Measurements from ENCODE around the gene MORF4L2. TPM values are rescaled to one million over a fixed set of nuclear protein-coding genes. Genes with fewer than 3 reads are reported as not detected.
"Not testable (repeated sequence)": the region's sequence is repeated elsewhere in the genome, so short reads cannot be mapped to it uniquely, and the experiment has no call there.

MORF4L2 gene
- total RNA-seq, 3 donors from 2014 or later (not counting 1 experiment from before 2014, with no cell fraction given) = 136 to 227 (median 141) TPM

DNA sequence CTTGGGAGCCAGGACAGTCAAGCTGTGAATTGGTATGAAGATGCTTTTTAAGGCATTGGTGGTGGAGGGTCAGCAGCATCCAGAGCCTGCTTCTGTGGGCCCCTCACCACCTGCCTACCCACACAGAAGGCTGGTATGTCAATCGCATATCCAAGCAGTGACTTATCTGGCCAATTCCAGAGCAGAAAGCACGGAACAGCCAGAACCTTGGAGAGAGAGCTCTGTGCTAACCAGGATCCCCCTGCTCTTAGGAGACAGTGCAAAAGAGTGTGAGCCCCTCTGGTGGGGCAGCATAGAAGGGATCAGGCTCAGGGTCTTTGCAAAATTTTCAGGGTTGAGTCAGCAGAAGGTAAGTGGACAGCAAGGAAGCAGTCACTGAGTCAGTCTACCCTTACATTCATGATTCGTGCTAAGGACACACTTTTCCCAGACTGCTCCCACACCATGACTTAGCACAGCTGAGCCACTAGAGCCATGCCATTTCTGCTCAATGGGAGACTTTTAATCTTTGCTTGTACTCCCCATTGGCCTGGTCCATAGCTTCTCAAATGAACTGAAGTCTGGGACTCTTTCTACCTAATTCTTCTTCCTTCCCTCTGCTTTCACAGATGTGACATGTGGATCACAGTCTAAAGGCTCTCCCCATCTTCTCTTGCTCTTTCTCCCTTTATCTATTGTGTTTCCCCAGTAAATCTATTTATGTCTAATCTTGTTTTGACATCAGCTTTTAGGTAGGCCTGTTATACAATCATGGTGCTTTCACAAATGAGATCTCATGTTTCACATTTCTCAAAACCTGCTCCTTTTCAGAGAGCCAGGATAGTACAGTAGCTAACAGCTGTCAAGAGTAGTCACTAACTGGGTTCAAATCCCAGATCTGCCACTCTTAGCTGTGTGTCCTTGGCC, 20.0 kb downstream of the MORF4L2 start:
- Histone ChIP-seq H3K4me1 (ENCODE audit: control insufficient read depth, insufficient read depth, low read length) (no peaks in the 10 kb centered on the region), H3K36me3 (ENCODE audit: control insufficient read depth, insufficient read depth, low read length) (no peaks in the 10 kb centered on the region), H3K4me3 (ENCODE audit: low read length) (no peak overlapping the region), H3K27ac (ENCODE audit: low read length) (no peak overlapping the region), H3K27me3 (ENCODE audit: control insufficient read depth, insufficient read depth, low read length) (no peaks in the 10 kb centered on the region), H3K9me3 (ENCODE audit: control insufficient read depth, insufficient read depth, low read length) (no peaks in the 10 kb centered on the region)
- no peaks in the 10 kb centered on the region for H3K4me1 Mint-ChIP-seq
- no peaks in the 10 kb centered on the region for H3K36me3 Mint-ChIP-seq
- no peaks in the 10 kb centered on the region for H3K9me3 Mint-ChIP-seq
- 93% methylated on average over 3 of the region's 3 CpGs for WGBS (ENCODE audit: insufficient coverage)
- H3K4me3 Mint-ChIP-seq = no peak overlapping the region
- H3K27me3 Mint-ChIP-seq (ENCODE audit: low read depth in 2 of 2) = peaks cover 9 to 51% of the 10 kb centered on the region in 2 donors
- H3K27ac Mint-ChIP-seq = no peak overlapping the region
- ATAC-seq (no peak), DNase-seq (no peak)
- TF ChIP-seq, protein P1, sequence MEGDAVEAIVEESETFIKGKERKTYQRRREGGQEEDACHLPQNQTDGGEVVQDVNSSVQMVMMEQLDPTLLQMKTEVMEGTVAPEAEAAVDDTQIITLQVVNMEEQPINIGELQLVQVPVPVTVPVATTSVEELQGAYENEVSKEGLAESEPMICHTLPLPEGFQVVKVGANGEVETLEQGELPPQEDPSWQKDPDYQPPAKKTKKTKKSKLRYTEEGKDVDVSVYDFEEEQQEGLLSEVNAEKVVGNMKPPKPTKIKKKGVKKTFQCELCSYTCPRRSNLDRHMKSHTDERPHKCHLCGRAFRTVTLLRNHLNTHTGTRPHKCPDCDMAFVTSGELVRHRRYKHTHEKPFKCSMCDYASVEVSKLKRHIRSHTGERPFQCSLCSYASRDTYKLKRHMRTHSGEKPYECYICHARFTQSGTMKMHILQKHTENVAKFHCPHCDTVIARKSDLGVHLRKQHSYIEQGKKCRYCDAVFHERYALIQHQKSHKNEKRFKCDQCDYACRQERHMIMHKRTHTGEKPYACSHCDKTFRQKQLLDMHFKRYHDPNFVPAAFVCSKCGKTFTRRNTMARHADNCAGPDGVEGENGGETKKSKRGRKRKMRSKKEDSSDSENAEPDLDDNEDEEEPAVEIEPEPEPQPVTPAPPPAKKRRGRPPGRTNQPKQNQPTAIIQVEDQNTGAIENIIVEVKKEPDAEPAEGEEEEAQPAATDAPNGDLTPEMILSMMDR (IDR thresholded peaks at IDR 0.05) = no peak
- intact Hi-C loops (cut with micrococcal nuclease) = no loop called here

DNA sequence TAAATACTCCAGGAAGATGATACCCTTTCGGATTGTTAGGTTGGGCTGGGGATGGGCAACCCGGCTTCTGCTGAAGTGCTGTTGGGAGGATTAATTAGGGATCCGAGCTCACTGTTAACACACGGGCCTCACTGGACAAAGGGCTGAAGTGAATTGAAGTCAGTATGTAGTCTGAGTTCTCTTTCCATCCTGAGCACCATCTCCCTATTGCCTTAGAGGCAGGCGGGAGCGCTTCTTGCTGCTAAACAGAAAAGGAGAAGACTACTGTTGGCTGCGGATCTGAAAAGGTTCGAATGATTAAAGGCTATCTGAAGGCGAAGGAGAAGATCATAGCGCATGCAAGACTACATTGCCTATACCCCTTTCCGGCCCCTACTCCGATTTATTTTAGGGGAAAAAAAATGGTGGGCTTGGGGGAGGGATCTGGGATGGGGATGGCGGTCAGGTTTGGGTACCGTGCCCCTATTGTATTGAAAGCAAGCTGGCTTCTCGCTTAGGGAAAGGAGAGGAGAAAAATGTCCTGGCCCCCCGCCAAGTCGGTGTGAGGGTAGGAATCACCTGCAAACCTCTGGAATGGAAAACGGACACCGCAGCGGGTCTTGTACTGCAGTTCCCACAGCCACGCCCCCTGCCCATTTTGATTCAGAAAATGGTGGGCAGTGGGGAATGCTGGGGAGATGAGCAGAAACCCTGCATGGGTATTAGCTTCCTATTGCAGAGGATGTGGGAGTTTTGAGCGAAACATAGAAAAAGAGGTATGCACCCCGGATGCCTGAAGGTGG, 22.3 kb downstream of the MORF4L2 start:
- Histone ChIP-seq H3K27me3 (ENCODE audit: control insufficient read depth, insufficient read depth, low read length) (no peaks in the 10 kb centered on the region), H3K9me3 (ENCODE audit: control insufficient read depth, insufficient read depth, low read length) (no peaks in the 10 kb centered on the region), H3K27ac (ENCODE audit: low read length) (no peak overlapping the region), H3K36me3 (ENCODE audit: control insufficient read depth, insufficient read depth, low read length) (no peaks in the 10 kb centered on the region), H3K4me3 (ENCODE audit: low read length) (no peak overlapping the region), H3K4me1 (ENCODE audit: control insufficient read depth, insufficient read depth, low read length) (no peaks in the 10 kb centered on the region)
- WGBS (ENCODE audit: insufficient coverage) = 27% methylated on average over 13 of the region's 23 CpGs
- Mint-ChIP-seq H3K9me3 (no peaks in the 10 kb centered on the region), H3K27ac (no peak overlapping the region), H3K36me3 (no peaks in the 10 kb centered on the region), H3K4me1 (no peaks in the 10 kb centered on the region), H3K27me3 (ENCODE audit: low read depth in 2 of 2) (peaks cover 15 to 62% of the 10 kb centered on the region in 2 donors), H3K4me3 (no peak overlapping the region)
- TF ChIP-seq, protein P1 (IDR thresholded peaks at IDR 0.05) = no peak
- ATAC-seq = no peak
- intact Hi-C loops (cut with micrococcal nuclease) = no loop called here
- no peak for DNase-seq

DNA sequence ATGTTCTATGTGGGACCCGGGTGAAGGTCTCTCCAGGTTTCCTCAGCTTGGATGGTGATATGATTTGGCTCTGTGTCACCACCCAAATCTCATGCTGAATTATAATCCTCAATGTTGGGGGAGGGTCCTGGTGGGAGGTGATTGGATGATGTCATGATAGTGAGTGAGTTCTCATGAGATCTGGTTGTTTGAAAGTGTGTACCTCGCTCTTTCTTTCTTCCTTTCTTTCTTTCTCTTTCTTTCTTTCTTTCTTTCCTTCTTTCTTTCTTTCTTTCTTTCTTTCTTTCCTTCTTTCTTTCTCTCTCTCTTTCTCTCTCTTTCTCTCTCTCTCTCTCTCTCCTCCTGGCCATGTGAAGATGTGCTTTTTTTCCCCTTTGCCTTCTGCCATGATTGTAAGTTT, 27.0 kb downstream of the MORF4L2 start:
- H3K27me3 ChIP-seq (ENCODE audit: control insufficient read depth, insufficient read depth, low read length); intact Hi-C loops (cut with micrococcal nuclease); H3K27ac ChIP-seq (ENCODE audit: low read length); H3K4me1 ChIP-seq (ENCODE audit: control insufficient read depth, insufficient read depth, low read length); H3K4me3 Mint-ChIP-seq; DNase-seq; H3K9me3 ChIP-seq (ENCODE audit: control insufficient read depth, insufficient read depth, low read length); ATAC-seq; H3K27ac Mint-ChIP-seq; H3K4me1 Mint-ChIP-seq; H3K36me3 ChIP-seq (ENCODE audit: control insufficient read depth, insufficient read depth, low read length); H3K36me3 Mint-ChIP-seq; H3K4me3 ChIP-seq (ENCODE audit: low read length); H3K9me3 Mint-ChIP-seq: not testable (repeated sequence)
- WGBS (ENCODE audit: insufficient coverage) = no CpG with 5 or more reads among the region's 2 CpGs
- peaks cover 13 to 52% of the 10 kb centered on the region in 2 donors for H3K27me3 Mint-ChIP-seq (ENCODE audit: low read depth in 2 of 2)

Measured in natural killer cell (primary cell).